Measurements from ENCODE around the gene ACTN4. TPM values are rescaled to one million over a fixed set of nuclear protein-coding genes. Genes with fewer than 3 reads are reported as not detected.

Gene ACTN4
- total RNA-seq, 1 experiment from 2014 or later = 1,233 TPM

DNA sequence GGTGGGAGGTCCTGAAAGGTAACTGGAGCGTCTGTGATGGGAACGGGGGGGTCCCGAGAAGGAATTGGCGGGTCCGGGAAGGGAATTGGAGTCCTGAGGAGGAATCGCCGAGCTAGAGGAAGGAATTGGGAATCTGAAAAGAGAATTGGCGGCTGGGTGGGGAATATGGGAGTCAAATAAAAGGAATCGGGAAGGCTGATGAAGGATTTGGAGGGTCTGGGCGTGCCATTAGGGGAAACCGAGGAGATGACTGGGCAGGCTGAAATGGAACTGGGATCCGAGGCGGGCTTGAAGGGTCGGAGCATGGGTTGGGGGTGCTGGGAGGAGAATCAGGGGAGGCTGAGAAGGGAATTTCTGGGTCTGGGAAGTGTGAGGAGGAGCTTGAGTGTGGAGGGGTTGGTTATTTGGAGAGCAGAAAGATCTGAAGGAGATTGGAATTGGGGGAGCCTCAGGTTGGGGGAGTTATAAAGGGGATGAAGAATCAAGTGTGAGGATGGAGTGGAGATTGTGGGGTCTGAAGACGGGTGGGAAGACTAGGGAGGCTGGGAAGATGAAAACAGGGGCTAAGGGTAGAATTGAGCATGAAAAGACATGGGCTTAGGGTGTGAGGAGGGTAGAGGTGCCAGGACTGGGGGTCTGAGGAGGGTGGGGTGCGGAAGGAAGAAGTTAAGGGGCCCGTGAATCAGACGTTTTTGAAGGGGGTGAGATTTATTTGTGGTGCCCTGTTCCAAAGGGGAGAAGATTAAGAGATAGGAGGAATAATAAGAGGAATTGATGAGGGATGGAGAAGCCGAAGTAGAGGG is 718 bp downstream of the ACTN4 start:
- Histone ChIP-seq H3K9me2 (ENCODE audit: insufficient read depth) (no peaks in the 10 kb centered on the region), H2AFZ (no peak overlapping the region), H3K27ac (peak overlapping the region; percentile 99), H3K4me3 (peak overlapping the region; percentile 100), H4K20me1 (ENCODE audit: insufficient read depth) (peaks cover 31% of the 10 kb centered on the region), H3K9me3 (ENCODE audit: insufficient read depth, low read depth) (no peaks in the 10 kb centered on the region), H3F3A (ENCODE audit: insufficient read depth, low read depth) (peaks cover 51% of the 10 kb centered on the region), H3K4me1 (replicated peaks; ENCODE audit: insufficient read depth) (peaks cover 31% of the 10 kb centered on the region), H3K4me2 (peak overlapping the region; percentile 89), H3K27me3 (ENCODE audit: insufficient read depth, low read depth) (no peaks in the 10 kb centered on the region), H3K36me3 (ENCODE audit: low read depth) (peaks cover 7% of the 10 kb centered on the region; the same call in 1 of the 2 replicates), H3K79me2 (ENCODE audit: low read depth) (peaks cover 57% of the 10 kb centered on the region)
- intact Hi-C loops (cut with micrococcal nuclease; ENCODE audit: unreplicated experiment) = loop anchor here (1.0 to 2.0 kb wide), 2 partner anchors 11 to 19 kb away; no protein-coding TSS in a partner anchor
- ChIA-PET CTCF (no interaction called here), POLR2A (ENCODE audit: unreplicated experiment) (interaction anchor here (0.5 to 2.0 kb wide), 10 partner anchors 10 to 183 kb away, joined by 4 to 32 read pairs (median 5); partner anchors contain the start of gene ECH1)
- no peak for DNase-seq
- no peak for TF ChIP-seq EZH2 (IDR thresholded peaks at IDR 0.05; ENCODE audit: low read depth)
- TF ChIP-seq, protein P1, sequence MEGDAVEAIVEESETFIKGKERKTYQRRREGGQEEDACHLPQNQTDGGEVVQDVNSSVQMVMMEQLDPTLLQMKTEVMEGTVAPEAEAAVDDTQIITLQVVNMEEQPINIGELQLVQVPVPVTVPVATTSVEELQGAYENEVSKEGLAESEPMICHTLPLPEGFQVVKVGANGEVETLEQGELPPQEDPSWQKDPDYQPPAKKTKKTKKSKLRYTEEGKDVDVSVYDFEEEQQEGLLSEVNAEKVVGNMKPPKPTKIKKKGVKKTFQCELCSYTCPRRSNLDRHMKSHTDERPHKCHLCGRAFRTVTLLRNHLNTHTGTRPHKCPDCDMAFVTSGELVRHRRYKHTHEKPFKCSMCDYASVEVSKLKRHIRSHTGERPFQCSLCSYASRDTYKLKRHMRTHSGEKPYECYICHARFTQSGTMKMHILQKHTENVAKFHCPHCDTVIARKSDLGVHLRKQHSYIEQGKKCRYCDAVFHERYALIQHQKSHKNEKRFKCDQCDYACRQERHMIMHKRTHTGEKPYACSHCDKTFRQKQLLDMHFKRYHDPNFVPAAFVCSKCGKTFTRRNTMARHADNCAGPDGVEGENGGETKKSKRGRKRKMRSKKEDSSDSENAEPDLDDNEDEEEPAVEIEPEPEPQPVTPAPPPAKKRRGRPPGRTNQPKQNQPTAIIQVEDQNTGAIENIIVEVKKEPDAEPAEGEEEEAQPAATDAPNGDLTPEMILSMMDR (conservative IDR thresholded peaks at IDR 0.05) = no peak
- BruUV-seq (replicated peaks) = no TSS peak

DNA sequence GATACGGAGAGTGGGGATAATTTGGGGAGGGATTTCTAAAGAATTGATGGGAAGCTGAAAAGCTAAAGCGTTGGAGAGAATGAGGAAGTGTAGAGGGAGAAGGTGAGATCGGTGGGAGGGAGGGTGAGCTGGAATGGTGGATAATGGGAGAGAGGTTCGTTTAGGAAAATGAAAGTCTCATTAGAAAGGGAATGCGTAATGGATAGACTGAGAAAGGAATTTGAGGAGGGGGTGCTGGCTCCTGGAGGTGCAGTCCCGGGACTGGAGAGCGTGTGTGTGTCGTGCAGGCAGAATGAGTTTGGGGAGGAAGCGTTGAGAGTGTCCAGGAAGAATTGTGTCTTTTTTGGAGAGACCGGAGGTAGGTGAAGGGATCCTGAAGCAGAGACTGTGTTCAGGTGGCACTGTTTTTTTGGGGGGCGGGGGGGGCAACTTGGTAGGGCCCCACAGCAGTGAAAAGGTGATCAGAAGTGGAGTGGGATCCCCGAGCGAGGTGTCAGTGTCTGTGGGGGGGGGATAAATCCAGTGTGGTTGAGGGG is 1.4 kb downstream of the ACTN4 start:
- Histone ChIP-seq H3K36me3 (ENCODE audit: low read depth) (peaks cover 13% of the 10 kb centered on the region), H3K4me3 (peak overlapping the region; percentile 100), H3K4me1 (replicated peaks; ENCODE audit: insufficient read depth) (peaks cover 38% of the 10 kb centered on the region), H4K20me1 (ENCODE audit: insufficient read depth) (peaks cover 31% of the 10 kb centered on the region), H3F3A (ENCODE audit: insufficient read depth, low read depth) (peaks cover 58% of the 10 kb centered on the region), H3K4me2 (peak overlapping the region; percentile 89), H3K9me3 (ENCODE audit: insufficient read depth, low read depth) (no peaks in the 10 kb centered on the region), H2AFZ (no peak overlapping the region), H3K27me3 (ENCODE audit: insufficient read depth, low read depth) (no peaks in the 10 kb centered on the region), H3K9me2 (ENCODE audit: insufficient read depth) (no peaks in the 10 kb centered on the region), H3K79me2 (ENCODE audit: low read depth) (peaks cover 64% of the 10 kb centered on the region), H3K27ac (peak overlapping the region; percentile 99)
- ChIA-PET POLR2A (ENCODE audit: unreplicated experiment) (interaction anchor here (0.6 to 2.0 kb wide), 5 partner anchors 10 to 16 kb away, joined by 3 to 11 read pairs (median 4); no protein-coding TSS in a partner anchor), CTCF (no interaction called here)
- no peak for DNase-seq
- no TSS peak for BruUV-seq (replicated peaks)
- intact Hi-C loops (cut with micrococcal nuclease; ENCODE audit: unreplicated experiment) = loop anchor here (2.0 kb wide), 1 partner anchor 18 kb away; no protein-coding TSS in a partner anchor
- TF ChIP-seq EZH2 (IDR thresholded peaks at IDR 0.05; ENCODE audit: low read depth) = no peak
- TF ChIP-seq, protein P1 (conservative IDR thresholded peaks at IDR 0.05) = no peak

DNA sequence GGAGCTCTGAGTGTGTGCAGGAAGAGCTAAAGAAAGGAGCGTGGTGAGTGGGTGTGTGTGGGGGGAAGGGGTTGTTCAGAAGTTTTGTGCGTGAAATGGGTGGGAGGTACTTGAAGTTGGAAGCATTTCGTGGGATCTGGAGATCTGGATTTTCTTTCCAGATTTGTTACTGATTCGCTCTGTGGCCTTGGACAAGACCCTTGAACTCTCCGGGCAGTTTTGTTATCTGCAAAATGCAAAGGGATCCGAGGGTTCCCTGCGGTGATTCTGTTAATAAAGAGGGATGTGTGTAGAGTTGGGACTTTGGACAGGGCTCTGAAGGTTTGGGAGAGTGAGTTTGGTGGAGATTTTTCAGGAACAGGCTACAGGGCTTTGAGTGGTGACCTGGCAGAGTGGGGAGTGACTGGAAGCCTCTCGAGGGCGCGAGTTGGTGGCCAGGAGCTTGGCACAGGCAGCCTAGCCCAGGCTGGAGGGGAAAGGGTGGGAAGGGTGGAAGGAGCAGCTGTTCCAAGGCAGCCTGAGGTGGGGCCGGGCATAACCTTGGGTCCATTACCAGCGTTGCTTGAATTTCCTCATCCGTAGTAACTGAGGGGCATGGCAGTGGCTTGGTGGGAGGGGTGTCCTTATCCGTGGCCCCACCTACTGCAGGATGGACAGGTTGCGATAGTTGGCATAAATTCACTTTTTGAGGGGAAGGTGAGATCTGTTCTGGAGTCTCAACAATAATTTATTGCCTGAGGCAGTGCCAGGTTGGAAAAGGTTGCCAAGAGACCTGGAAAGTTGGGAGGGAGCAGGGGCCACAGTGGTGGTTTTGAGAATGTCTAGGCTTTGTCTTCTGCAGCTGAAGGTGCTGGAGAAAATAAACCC is 2.1 kb downstream of the ACTN4 start:
- Histone ChIP-seq H2AFZ (no peak overlapping the region), H3K4me3 (peak overlapping the region; percentile 100), H3K9me3 (ENCODE audit: insufficient read depth, low read depth) (no peaks in the 10 kb centered on the region), H3K4me2 (peak overlapping the region; percentile 89), H4K20me1 (ENCODE audit: insufficient read depth) (peaks cover 31% of the 10 kb centered on the region), H3K9me2 (ENCODE audit: insufficient read depth) (no peaks in the 10 kb centered on the region), H3K4me1 (replicated peaks; ENCODE audit: insufficient read depth) (peaks cover 45% of the 10 kb centered on the region), H3K27ac (peak overlapping the region; percentile 99), H3K79me2 (ENCODE audit: low read depth) (peaks cover 71% of the 10 kb centered on the region), H3F3A (ENCODE audit: insufficient read depth, low read depth) (peaks cover 65% of the 10 kb centered on the region), H3K36me3 (ENCODE audit: low read depth) (peaks cover 17% of the 10 kb centered on the region), H3K27me3 (ENCODE audit: insufficient read depth, low read depth) (no peaks in the 10 kb centered on the region)
- POLR2A ChIA-PET (ENCODE audit: unreplicated experiment) = interaction anchor here (0.6 to 2.0 kb wide), 9 partner anchors 9 to 85 kb away, joined by 3 to 17 read pairs (median 4); no protein-coding TSS in a partner anchor
- no peak for TF ChIP-seq EZH2 (IDR thresholded peaks at IDR 0.05; ENCODE audit: low read depth)
- CTCF ChIA-PET = interaction anchor here (0.6 kb wide), 1 partner anchor 406 kb away, joined by 3 read pairs; no protein-coding TSS in a partner anchor
- intact Hi-C loops (cut with micrococcal nuclease; ENCODE audit: unreplicated experiment) = loop anchor here (1.0 to 2.0 kb wide), 5 partner anchors 9 to 69 kb away; no protein-coding TSS in a partner anchor
- peak; percentile 88 to 90 for DNase-seq
- BruUV-seq (replicated peaks) = TSS peak; percentile 91

Measured in PC-9 (cell line).